Coronary artery (tissue), 2 donors: ENCODE results near the gene HJURP.
A peak's percentile ranks its signal among the peaks of the same experiment; 100 is the strongest.

Experiments
- DNase-seq: peaks from one replicate; pipeline ENCODE4 v3.0.0-alpha.2; 2017; ENCODE audit warnings: low spot score
- H3K27ac ChIP-seq, 2 donors: fragments of 200-600 bp; sonication (generic); one replicate each; pipeline ENCODE4 v1.5.1; 2016 to 2019
- H3K4me3 ChIP-seq: fragments of 200-600 bp; sonication (generic); 2 replicates; pipeline ENCODE4 v1.5.1; 2016; ENCODE audit warnings: mild to moderate bottlenecking, moderate library complexity
- TF ChIP-seq, protein P1 (sequence below): fragments of 200-600 bp; sonication (generic); IDR thresholded peaks from one replicate; pipeline ENCODE4 v1.5.1; 2019; ENCODE audit warnings: antibody characterized with exemption

Gene HJURP

DNA sequence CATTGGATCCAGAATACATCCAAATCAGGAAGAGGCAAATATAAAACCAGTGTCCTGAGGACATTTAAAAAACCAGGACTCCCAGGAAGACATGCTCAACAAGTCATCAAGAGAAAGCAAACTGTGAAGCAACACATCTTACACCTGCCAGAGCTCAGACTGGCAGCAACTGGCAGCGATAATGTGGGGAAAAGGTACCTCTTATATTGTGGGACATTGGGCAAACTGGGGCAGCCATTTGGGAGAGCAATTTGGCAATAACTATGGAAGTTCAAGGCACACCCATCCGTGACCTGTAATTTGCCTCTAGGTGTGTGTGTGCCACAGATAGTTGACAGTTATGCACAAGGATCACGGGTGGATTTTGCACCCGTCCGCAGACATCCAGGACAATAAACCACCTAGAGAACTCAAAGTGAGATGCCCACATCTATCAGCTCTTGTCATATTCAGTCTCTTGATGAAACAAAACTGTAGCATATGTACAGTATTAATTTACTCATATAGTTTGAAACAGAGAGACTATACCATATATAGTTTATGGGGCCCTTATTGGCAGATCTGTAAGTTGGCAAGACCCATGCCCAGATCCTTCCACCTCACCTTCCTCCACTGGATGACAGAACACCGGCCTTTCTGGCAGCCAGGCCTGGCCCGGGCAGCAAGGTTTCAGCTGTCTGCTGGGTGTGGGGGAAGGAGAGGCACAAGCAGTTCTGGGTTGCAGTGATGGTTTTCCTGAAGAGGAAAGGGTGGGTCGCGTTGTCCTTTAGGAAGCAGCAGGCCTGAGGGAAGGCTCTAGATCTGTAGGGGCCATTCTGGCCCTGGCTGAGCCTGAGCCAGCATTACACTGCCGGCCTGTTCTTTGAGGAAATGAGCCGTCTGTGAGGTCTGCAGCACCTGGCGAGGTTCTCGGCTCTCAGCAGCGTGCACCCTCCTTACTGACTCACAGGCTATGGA is 18.8 kb downstream of the HJURP start:
- DNase-seq, result peak; percentile 52
- Histone ChIP-seq H3K4me3 (no peak overlapping the region), H3K27ac (no peak overlapping the region)
- TF ChIP-seq, protein P1, sequence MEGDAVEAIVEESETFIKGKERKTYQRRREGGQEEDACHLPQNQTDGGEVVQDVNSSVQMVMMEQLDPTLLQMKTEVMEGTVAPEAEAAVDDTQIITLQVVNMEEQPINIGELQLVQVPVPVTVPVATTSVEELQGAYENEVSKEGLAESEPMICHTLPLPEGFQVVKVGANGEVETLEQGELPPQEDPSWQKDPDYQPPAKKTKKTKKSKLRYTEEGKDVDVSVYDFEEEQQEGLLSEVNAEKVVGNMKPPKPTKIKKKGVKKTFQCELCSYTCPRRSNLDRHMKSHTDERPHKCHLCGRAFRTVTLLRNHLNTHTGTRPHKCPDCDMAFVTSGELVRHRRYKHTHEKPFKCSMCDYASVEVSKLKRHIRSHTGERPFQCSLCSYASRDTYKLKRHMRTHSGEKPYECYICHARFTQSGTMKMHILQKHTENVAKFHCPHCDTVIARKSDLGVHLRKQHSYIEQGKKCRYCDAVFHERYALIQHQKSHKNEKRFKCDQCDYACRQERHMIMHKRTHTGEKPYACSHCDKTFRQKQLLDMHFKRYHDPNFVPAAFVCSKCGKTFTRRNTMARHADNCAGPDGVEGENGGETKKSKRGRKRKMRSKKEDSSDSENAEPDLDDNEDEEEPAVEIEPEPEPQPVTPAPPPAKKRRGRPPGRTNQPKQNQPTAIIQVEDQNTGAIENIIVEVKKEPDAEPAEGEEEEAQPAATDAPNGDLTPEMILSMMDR, result no peak

DNA sequence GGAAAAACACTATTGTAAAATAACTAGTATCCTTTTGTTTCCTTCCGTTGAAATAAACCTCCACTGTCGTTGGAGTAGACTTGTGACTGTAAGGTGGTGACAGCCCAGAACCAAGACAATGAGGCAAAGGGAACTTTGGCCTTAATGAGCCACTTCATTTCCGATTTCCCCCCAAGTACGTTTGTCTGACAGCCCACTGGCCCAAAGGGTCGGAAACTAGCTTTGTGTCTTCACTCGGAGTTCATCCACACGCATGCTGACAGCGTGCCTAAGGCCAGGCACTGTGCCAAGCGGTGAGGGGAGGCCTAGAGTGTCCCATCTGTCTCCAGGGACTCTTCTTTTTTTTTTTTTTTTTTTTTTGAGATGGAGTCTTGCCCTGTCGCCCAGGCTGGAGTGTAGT is 21.0 kb downstream of the HJURP start:
- TF ChIP-seq, protein P1, result no peak
- DNase-seq, result peak; percentile 35
- no peak overlapping the region for H3K27ac ChIP-seq
- H3K4me3 ChIP-seq, result no peak overlapping the region

DNA sequence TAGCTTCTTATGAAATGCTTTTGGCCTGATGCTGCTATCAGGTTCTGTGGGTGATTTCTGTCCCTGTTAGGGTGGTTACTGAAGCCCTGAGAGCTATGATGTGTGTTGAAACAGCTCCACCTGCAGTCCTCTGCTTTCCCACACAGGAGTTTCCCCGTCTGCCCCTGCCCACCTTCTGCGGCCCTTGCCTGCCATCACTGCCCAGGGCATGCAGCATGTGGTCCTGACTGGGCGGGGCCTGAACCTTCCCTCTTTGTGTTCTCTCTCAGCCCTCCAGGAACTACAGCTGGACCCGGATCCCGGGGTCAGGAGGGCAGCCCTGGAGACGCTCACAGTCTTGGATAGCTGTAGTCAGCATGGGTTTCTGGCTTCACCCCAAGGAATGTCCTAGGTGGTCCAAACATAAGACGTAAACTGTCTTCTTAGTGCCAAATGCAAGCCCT is 21.4 kb downstream of the HJURP start:
- peak; percentile 67 for DNase-seq
- no peak overlapping the region for H3K27ac ChIP-seq
- no peak overlapping the region for H3K4me3 ChIP-seq
- TF ChIP-seq, protein P1, result no peak

DNA sequence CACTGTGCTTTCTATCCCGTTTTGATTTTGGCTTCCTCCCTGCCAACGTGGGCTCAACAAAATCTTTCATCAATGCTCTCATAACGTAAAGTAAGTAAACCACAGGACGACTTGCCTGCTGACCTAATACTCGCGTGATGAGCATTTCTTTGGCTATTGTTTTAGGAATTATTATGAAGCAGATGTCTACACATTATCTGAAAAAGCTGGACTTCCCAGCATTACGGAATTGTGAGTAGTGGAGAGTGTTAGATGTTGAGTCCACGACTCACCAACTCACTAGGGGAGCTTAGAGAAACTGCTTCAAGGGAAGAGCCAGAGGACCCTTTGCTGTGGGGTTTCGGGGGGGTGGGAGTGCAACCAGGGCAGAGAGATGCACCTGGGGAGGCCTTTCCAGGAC is 21.9 kb downstream of the HJURP start:
- no peak overlapping the region for H3K27ac ChIP-seq
- no peak for DNase-seq
- TF ChIP-seq, protein P1, result no peak
- H3K4me3 ChIP-seq, result no peak overlapping the region

DNA sequence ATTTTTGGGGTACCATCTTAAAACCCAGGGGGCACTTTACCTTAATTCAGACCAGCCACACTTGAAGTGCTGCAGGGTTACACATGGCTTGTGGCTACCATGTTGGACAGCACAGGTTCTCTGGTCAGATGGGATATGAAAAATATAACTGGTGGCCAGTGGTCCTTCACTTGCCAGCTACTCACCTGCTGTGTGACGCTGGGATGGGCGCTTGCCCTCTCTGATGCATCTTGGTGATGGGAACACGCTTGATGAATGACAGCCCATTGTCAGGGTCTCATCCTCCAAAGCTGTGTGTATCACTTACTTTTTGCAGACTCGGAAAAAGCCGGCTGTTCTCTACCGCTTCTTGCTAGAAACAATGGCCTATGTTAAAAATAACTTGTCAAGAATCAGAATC is 22.5 kb downstream of the HJURP start:
- no peak overlapping the region for H3K4me3 ChIP-seq
- no peak for DNase-seq

DNA sequence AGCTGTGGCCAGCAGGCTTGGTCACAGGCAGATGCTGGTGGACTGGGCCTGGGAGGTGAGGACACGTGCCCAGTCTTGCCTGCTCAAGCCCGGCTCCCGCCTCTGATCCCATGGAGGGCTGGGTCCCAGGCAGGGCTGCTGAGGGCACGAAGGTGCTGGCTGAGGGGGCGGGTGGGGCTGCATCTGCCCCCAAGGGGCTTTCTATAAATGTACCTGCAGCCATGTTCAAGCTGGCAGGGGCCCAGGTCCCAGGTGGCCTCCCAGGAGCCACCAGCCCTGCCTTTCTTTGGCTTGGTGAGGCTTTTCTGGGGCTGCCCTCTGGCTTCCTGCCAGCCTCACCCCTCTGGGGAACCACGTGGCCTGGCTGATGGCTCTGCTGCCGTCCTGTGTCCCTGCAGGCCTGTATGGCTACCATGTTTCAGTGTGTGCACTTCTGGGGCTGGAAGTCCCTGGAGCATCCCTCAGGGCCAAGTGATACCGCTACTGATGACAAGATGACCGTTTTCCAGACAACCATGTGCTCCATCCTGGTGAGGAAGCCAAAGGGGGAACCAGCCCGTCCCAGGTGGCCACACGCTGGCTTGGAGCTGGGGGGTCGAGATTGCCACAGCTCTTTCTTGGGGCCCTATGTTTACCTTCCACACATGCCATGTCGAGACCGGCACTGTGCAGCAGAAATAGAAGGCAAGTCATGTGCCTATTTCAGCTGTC is 23.2 kb downstream of the HJURP start:
- Histone ChIP-seq H3K4me3 (no peak overlapping the region), H3K27ac (no peak overlapping the region)
- TF ChIP-seq, protein P1, result no peak
- peak; percentile 45 for DNase-seq

More for the DNA sequence above, 22.5 kb downstream of the HJURP start:
- no peak overlapping the region for H3K27ac ChIP-seq
- TF ChIP-seq, protein P1, result no peak
